GM18498 (cell line): ENCODE results near the gene ZNF121.
"Not testable (repeated sequence)": the region's sequence is repeated elsewhere in the genome, so short reads cannot be mapped to it uniquely, and the experiment has no call there.

Experiments used
- ATAC-seq: cut with Tn5 transposase; IDR thresholded peaks from one replicate; pipeline ENCODE4 v1.9.1; 2021; ENCODE audit warnings: mild to moderate bottlenecking, moderate library complexity; ENCODE audit not compliant: unreplicated experiment

ZNF121 gene

DNA sequence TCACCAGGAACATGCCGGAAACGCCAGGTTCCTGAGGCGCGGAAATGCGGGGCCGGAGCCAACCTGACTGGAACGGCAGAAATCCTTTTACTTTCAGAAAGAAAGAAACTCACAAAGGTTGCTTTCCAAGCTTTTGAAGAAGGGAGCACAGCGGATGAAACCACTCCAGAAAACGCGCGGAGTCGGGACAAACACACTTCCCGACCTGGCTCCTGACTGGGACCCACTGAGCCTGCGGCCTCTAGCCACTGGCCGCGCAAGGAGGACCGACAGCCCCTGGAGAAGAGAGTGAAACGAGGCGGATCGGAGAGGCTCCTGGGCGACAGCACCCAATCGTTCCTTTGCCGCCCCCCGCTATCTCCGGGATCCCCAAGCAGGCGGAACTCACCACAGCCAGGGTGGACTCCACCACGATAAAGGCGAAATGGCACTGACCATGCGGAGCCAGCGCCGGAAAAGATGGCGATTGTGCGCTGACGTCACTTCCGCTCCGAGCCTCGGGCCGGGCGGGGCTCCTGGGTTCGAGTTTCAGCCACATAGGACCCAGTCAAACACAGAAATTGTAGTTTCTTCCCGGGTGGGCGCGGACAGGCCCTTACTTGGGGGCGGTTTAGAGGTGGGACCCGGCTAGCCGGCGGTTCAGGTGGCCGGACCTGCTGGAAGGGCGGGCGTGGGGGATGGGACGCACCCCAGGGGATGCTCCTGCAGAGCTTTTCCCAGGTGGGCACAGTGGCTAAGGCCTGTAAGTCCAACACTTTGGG, at the start of gene ZNF121:
TSS of gene ZNF121 (minus strand) at position 432 of the 761 bp plus-strand sequence. CDS start 16,407 bp downstream, outside the sequence.
- ATAC-seq: peak; percentile 92

DNA sequence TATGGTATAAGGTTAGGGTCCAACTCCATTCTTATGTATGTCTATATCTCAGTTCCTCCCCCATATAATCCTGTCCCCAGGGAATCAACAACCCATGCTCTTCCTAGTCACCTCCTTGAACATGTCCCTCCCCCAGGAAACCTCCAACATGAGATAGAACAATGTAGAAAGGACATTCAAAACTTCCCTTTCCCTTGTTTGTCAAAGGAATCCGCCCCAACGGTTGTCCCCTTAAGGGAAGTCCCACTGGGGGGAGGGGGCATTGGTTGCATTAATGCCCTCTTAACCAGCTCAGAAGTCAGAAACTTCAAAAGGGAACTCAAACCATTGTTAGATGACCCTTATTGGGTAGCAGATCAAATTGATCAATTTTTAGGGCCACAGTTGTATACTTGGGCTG, 43.6 kb upstream of the ZNF121 start:
- ATAC-seq: no peak

DNA sequence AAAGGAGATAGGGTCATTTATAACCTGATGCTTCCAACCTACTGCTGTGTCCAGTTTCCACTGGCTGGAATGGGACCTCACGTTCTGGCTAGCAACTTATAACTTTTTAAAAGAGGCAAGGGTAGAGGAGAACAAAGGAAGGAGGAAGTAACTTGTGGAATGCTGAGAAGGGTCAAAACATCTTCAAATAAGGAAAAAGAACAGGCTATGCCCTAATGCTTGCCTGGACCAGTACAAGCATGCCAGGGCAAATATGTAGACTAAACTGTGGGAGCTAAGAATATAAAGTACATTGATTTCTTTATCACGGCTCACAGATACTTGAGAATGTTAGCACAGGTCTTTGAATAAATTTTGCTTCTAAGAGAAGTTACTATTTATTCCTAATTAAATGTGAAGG, 38.2 kb upstream of the ZNF121 start:
- ATAC-seq: no peak

DNA sequence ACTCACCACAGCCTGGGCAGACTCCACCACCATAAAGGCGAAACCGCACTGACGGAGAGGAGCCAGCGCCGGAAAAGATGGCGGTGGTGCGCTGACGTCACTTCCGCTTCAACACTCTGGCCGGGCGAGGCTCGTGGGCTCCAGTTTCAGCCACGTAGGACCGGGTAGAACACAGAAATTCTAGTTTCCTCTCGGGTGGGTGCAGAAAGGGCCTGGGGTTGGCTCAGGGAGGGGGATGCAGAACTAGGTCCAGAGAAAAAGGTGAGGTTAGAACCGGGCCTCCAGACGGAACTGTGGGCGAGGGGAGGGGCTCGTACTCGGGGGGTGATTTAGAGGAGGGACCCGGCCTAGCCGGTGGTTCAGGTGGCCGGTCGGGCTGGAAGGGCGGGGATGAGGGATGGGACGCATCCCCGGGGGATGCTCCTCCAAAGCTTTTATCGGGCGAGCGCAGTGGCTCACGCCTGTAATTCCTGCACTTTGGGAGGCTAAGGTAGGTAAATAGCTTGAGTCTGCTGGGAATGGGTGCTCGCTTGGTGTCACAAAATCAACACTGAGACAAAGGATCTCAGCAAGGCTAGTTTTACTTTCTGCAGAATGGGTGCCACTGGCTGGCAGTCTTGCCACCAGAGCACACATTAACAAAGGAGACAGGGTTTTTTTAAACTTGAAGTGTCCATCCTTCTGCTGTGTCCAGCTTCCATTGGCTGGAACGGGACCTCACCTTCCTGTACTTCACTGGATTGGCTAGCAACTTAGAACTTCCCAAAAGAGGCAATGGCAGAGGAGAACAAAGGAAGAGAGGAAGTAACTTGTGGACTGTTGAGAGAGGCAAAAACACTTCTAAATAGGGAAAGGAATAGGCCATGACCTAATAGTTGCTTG, 37.1 kb upstream of the ZNF121 start, which contains the start of gene ZNF561:
TSS of gene ZNF561 (minus strand) at position 77 of the 882 bp plus-strand sequence. CDS start 1,776 bp downstream, outside the sequence.
- peak; percentile 84 for ATAC-seq

DNA sequence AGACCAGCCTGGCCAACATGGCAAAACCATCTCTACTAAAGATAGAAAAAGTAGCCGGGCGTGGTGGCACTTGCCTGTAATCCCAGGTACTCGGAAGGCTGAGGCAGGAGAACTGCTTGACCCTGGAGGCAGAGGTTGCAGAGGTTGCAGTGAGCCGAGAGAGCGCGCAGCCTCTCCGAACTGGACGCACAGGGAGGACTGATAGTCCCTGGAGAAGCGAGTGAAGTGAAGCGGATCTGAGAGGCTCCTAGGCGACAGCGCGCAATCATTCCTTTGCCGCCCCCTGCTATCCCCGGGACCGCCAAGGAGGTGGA, 36.5 kb upstream of the ZNF121 start:
- ATAC-seq: peak; percentile 40

DNA sequence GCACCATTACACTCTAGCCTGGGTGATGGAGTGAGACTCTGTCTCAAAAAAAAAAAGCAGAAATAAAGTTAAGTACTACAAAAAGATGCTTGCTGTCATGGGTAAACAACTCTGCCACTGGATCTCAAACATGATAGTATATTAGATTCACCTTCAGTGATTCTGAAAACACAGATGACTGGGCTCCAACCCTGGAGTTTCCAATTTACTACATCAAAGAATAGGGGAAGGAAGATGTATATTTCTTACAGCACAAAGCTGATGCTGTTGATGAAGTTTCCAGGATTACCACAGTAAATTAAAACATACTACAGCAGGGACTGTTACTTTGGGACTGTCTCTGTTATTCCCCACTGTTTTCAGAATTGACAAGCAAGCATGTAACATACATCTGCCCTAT, 31.5 kb upstream of the ZNF121 start:
- ATAC-seq: no peak

DNA sequence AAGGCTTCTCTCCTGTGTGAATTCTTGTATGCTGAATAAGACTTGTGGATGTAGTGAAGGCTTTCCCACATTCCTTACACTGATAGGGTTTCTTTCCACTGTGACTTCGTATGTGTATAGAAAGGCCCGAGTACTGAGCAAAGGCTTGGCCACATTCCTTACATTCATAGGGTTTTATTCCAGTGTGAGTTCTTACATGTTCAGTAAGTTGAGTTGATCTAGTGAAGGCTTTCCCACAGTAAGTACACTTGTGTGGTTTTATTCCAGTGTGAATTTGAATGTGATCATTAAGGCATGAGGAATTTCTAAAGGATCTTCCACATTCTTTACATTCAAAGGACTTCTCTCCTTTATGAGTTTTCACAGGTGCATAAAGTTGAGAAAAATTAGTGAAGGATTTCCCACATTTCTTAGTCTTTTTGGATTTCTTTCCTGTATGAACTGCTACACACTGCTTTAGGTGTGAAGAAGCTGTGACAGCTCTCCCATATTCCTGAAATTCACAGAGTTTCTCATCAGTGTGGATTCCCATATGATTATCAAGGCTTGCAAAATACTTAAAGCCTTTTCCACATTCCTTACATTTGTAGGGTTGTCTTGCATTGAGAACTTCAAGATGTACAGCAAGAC, 26.3 kb upstream of the ZNF121 start:
- no peak for ATAC-seq

DNA sequence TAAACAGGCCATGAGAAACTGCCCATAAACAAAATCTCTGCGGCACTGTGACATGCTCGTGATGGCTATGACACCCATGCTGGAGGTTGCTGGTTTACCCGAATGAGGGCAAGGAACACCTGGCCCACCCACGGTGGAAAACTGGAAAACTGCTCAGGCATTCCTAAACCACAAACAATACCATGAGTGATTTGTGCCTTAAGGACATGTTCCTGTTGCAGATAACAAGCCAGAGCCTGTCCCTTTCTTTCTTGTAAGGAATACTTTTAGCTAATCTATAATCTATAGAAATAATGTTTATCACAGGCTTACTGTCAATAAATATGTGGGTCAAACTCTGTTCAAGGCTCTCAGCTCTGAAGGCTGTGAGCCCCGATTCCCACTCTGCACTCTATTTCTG, 24.6 kb upstream of the ZNF121 start:
- ATAC-seq: no peak

DNA sequence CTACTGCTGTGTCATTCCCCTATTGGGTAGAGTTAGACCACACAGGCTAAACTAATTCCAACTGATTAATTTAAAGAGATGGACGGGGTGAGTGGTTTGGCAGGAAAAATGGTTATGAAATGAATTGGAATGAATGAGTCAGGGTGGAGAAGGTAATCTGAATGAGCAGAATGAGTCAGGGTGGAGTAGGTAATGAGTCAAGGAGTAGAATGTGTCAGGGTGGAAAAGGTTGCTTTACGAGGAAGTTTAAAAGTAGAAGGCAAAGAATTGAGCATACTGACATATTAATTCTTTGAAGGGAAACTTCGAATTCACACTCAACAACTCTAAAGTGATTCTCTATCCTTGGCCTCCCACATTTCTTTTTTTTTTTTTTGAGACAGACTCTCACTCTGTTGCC, 12.7 kb upstream of the ZNF121 start:
- ATAC-seq: no peak

DNA sequence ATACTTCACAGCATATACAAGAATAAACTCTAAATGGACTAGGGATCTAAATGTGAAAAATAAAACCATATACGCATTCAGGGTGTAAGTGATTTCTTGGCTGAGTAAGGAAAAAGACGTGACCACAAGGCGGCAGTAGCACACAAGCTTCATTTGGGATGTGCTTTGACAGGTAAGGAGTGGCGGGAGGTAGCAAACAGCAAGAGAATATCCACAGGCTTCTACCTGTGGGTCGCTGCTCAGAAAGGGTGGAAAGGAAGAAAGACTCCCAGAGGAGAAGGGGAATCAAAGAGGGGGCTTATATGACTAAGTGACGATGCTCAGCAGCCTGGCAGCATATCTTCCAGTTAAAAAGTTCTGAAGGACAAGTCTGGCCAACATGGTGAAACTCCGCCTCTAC, 2.5 kb upstream of the ZNF121 start:
- no peak for ATAC-seq

DNA sequence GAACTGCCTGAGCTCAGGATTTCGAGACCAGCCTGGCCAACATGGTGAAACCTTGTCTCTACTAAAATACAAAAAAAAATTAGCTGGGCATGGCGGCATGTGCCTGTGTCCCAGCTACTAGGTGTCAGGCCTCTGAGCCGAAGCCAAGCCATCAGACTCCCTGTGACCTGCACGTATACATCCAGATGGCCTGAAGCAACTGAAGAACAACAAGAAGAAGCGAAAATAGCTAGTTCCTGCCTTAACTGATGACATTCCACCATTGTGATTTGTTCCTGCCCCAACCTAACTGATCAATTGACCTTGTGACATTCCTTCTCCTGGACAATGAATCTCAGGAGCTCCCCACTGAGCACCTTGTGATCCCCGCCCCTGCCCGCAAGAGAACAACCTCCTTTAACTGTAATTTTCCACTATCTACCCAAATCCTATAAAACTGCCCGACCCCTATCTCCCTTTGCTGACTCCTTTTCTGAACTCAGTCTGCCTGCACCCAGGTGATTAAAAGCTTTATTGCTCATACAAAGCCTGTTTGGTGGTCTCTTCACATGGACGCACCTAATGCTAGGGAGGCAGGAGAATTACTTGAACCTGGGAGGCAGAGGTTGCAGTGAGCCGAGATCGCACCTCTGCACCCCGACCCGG, 2.1 kb downstream of the ZNF121 start:
- not testable (repeated sequence) for ATAC-seq

DNA sequence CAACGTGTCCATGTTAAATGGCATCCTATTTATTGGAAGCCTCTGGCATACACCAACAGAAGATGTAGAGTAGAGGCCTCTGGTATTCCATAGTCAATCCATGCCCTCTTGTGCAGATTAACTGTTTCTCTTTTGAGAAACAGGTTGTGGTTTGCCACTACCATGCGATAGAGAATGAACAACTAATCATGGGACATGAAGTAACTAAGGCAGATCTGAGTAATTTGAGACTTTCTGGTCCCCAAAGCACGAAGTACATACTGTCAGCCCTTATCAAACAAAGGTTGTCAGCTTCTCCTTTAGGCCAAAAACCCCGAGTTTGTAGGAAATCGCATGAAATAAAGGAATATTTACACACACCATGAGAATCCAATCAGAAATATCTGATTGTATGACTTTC, 3.6 kb downstream of the ZNF121 start:
- ATAC-seq: no peak

DNA sequence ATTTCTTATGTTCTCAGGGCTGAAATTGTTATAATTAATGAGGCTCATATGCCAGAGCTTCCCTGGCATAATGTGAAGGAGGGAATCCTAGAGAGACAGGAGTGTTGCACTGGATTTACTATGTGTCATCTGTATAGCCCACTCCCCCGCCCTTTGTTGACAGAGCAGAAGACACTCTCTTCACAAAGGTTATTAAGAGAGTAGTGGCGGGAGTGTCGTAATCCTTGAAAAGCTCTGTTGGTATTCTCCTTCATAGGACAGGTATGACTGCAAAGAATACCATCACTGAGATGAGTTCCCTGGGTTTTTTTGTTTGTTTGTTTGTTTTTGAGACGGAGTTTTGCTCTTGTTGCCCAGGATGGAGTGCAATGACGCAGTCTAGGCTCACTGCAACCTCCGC, 14.0 kb downstream of the ZNF121 start:
- ATAC-seq: no peak

DNA sequence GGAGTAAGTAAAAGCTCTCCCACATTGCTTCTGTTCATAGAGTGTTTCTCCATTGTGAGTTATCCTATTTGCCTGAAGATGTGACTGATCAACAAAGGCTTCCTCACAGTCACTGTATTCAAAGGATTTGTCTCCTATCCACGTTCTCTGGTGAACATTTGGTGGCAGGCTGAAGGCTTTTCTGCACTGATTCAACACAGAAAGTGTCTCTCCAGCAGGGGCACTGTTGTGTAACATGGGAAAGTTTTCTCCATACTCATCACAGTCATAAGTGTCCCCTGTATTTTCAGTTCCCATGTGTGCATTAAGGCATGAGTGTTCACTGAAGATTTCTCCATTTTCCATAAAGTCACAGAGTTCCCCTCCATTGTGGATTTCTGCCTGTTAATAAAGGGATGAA, 17.6 kb downstream of the ZNF121 start:
- no peak for ATAC-seq

DNA sequence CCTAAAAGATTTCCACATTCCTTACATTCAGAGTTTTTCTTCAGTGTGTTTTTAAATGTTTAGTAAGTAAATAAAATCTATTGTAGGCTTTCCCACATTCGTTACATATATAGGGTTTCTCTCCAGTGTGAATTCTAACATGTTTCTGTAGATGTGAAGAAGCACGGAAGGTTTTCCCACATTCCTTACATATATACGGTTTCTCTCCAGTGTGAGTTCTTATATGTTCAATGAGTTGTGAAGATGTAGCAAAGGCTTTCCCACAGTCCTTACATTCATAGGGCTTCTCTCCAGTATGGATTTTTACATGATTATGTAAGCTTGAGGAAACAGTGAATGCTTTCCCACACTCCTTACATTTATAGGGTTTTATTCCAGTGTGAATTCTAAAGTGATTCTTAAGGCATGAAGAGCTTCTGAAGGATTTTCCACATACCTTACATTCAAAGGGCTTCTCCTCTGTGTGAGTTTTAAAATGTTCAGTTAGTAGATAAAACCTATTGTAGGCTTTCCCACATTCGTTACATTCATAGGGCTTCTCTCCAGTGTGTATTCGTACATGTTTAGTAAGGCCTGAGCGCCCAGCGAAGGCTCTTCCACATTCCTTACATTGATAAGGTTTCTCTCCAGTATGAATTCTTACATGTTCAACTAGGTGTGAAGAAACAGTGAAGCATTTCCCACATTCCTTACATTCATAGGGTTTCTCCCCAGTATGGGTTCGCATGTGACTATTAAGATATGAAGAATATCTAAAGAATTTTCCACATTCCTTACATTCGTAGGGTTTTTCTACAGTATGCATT, 18.2 kb downstream of the ZNF121 start:
- no peak for ATAC-seq

DNA sequence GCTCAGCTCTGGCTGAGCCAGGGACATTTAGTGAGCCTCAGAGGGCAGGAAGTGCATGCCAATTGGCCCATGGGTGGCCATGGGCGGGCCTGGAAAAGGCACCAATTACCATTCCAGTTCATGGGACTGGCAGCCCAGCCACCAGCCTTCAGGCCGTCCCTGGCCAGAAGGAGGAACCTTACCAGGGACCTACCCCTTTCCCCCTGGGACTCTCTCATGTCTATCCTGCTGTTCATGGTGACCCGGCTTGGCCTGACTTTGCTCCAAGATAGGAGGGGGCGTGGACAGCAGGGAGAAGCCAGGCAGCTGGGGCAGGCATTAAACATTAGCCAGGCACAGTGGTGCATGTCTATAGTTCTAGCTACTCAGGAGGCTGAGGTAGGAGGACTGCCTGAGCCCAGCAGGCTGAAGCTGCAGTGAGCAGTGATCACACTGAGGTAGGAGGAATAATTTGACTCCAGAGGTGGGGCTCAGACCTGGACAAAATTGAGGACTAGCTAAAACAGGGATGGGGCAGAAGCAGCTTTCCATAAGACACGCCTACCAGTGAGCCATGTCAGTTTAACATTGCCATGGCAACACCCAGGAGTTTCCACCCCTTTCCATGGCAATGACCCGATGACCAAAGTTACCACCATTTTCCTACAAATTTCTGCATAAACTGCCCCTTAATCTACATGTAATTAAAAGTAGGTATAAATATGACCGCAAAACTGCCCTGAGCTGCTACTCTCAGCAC, 31.6 kb downstream of the ZNF121 start:
- ATAC-seq: no peak

DNA sequence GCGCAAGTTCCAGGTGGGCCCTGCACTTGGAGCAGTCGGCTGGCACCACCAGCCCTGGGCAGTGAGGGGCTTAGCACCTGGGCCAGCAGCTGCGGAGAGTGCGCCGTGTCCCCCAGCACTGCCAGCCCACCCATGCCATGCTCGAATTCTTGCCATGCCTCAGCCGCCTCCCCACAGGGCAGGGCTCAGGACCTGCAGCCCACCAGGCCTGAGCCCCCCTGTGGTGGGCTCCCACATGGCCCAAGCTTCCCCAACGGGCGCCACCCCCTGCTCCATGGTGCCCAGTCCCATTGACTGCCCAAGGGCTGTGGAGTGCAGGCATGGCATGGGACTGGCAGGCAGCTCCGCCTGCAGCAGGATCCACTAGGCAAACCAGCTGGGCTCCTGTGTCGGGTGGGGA, 36.4 kb downstream of the ZNF121 start:
- ATAC-seq: no peak

DNA sequence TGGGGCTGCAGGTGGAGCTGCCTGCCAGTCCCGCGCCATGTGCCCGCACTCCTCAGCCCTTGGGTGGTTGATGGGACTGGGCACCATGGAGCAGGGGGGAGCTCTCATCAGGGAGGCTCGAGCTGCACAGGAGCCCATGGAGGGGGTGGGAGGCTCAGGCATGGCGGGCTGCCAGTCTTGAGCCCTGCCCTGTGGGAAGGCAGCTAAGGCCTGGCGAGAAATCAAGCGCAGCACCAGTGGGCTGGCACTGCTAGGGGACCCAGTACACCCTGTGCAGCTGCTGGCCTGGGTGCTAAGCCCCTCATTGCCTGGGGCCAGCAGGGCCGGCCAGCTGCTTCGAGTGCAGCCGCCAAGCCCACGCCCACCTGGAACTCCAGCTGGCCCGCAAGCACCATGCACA, 43.0 kb downstream of the ZNF121 start:
- ATAC-seq: not testable (repeated sequence)

DNA sequence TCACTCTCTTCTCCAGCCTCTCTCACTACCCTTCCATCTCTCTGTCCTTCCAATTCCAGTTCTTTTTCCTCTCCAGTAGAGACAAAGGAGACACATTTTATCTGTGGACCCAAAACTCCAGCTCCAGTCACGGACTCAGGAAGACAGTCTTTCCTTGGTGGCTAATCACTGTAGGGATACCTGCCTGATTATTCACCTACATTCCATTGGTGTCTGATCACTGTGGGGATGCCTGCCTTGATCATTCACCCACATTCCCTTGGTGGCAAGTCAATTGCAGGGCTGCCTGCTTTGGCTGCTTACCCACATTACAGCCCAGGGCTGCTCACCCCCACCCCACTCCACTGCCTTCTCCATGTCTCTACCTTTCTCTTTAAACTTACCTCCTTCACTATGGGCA, 44.4 kb downstream of the ZNF121 start:
- not testable (repeated sequence) for ATAC-seq

DNA sequence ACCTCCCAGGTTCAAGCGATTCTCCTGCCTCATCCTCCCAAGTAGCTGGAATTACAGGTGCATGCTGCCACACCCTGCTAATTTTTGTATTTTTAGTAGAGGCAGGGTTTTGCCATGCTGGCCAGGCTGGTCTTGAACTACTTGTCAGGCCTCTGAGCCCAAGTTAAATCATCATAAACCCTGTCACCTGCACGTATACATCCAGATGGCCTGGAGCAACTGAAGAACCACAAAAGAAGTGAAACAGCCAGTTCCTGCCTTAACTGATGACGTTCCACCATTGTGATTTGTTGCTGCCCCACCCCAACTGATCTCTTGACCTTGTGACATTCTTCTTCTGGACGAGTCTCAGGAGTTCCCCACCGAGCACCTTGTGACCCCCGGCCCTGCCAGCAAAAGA, 45.1 kb downstream of the ZNF121 start:
- not testable (repeated sequence) for ATAC-seq
